ENCODE measurements around the gene GATA2.

Gene GATA2

DNA sequence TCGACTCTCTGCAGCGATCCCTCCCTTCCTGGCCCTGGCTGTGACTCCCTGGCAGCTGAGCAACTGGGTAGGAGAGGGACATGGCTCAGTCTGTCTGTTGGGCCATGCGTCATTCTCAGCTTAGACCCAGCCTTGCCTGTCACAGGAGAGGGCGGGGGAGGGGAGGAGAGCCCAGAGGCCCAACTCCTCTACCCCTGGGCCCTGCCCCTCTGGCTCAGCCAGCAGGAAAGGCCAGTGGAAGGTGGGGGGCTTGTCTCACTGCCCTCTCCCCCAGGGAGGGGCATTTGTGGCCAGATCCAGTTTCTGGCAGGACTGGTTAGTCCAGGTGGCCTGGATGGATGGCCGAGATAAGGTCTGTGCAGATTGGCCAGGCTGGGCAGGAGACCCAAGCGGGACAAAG lies 57.9 kb downstream of the GATA2 start:
- peak overlapping the region; percentile 81 for H2BK15ac ChIP-seq (ENCODE audit: low read length)
- H2BK5ac ChIP-seq (ENCODE audit: low read length): no peak overlapping the region
- H3K23ac ChIP-seq (ENCODE audit: low read depth, low read length, poor library complexity): no peak overlapping the region
- H2AK5ac ChIP-seq (ENCODE audit: low read depth, low read length): peak overlapping the region; percentile 83
- H3K9ac ChIP-seq (ENCODE audit: low read depth, low read length, poor library complexity): no peak overlapping the region
- H2AFZ ChIP-seq (ENCODE audit: low read length): no peak overlapping the region
- H3K4me2 ChIP-seq (ENCODE audit: insufficient read depth, low read length, poor library complexity, severe bottlenecking): no peak overlapping the region
- H3K36me3 ChIP-seq (replicated peaks in 1 of 2; ENCODE audit: control insufficient read depth in 2 of 2, insufficient read depth in 2 of 2, low read length in 2 of 2): no peaks in the 10 kb centered on the region
- H2BK120ac ChIP-seq (ENCODE audit: low read depth, low read length): peak overlapping the region; percentile 27
- no peak overlapping the region for H2BK12ac ChIP-seq (ENCODE audit: low read length)
- H3K4me1 ChIP-seq (ENCODE audit: control insufficient read depth in 2 of 2, insufficient read depth in 1 of 2, low read depth in 1 of 2, low read length in 2 of 2): peaks cover 15 to 17% of the 10 kb centered on the region in 2 donors
- no peaks in the 10 kb centered on the region for H3K9me3 ChIP-seq (replicated peaks in 1 of 2; ENCODE audit: control insufficient read depth in 2 of 2, insufficient read depth in 1 of 2, low read depth in 1 of 2, low read length in 2 of 2)
- no CpG with 5 or more reads among the region's 6 CpGs for WGBS, 2 donors (ENCODE audit: extremely low coverage in 2 of 2, insufficient read length in 2 of 2, insufficient replicate concordance in 1 of 2)
- no peak overlapping the region for H3K4ac ChIP-seq (ENCODE audit: low read length)
- peak overlapping the region; percentile 69 for H3K18ac ChIP-seq (ENCODE audit: low read length)
- peak overlapping the region; percentile 38 for H4K91ac ChIP-seq (ENCODE audit: low read depth, low read length, poor library complexity)
- H3K27ac ChIP-seq (replicated peaks; ENCODE audit: low read length): no peak overlapping the region
- no peaks in the 10 kb centered on the region for H3K79me1 ChIP-seq (ENCODE audit: low read depth, low read length)
- peaks cover 0 to 80% (median 31%) of the 10 kb centered on the region in 3 experiments for H3K27me3 ChIP-seq (ENCODE audit: control insufficient read depth in 3 of 3, insufficient read depth in 3 of 3, low read depth in 1 of 3, low read length in 3 of 3)
- no peak overlapping the region for H3K4me3 ChIP-seq (ENCODE audit: low read length in 2 of 2)
- peak overlapping the region; percentile 12 for H3K14ac ChIP-seq (ENCODE audit: low read length)
- no peak overlapping the region for H4K8ac ChIP-seq (ENCODE audit: low read depth, low read length)
- no peak for DNase-seq (ENCODE audit: low spot score)

DNA sequence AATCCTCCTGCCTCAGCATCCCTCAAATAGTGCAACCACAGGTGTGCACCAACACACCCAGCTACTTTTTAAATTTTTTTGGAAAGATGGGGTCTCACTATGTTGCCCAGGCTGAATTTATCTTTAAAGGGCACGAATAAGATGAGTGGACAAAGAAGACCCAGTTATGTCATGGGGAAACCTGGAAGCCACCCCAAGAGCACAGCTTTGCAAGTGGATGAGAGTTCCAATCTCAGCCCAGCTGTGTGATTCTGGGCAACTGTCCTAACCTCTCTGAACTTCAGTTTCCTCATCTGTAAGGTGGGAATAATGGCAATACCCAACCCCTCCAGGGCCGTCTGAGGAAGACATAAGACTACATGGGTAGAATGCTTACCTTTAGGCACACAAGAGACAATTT lies 58.5 kb downstream of the GATA2 start:
- no peak overlapping the region for H4K91ac ChIP-seq (ENCODE audit: low read depth, low read length, poor library complexity)
- DNase-seq (ENCODE audit: low spot score): no peak

DNA sequence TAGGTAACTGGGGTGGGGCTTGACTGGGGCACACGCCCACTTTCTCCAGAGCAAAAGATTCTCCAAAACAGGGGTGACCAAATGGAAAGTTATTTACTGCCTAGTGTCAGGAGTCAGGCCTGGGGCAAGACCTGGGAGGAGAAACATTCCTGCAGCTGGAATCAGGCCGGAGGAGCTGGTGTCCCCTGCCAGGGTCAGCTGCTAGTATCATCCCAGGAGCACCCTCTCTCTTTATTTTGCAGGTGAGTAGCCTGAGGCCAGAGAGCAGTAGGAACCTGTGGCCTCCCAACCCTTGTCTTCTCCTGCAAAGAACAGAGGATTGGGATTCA lies 59.2 kb downstream of the GATA2 start:
- no peak overlapping the region for H4K91ac ChIP-seq (ENCODE audit: low read depth, low read length, poor library complexity)
- peaks cover 15 to 17% of the 10 kb centered on the region in 2 donors for H3K4me1 ChIP-seq (ENCODE audit: control insufficient read depth in 2 of 2, insufficient read depth in 1 of 2, low read depth in 1 of 2, low read length in 2 of 2)
- H3K36me3 ChIP-seq (replicated peaks in 1 of 2; ENCODE audit: control insufficient read depth in 2 of 2, insufficient read depth in 2 of 2, low read length in 2 of 2): no peaks in the 10 kb centered on the region
- peak overlapping the region; percentile 98 for H3K18ac ChIP-seq (ENCODE audit: low read length)
- no peak overlapping the region for H3K4me3 ChIP-seq (ENCODE audit: low read length in 2 of 2)
- no peak overlapping the region for H2BK12ac ChIP-seq (ENCODE audit: low read length)
- WGBS, 2 donors (ENCODE audit: extremely low coverage in 2 of 2, insufficient read length in 2 of 2, insufficient replicate concordance in 1 of 2): no CpG with 5 or more reads among the region's 2 CpGs
- H3K79me1 ChIP-seq (ENCODE audit: low read depth, low read length): no peaks in the 10 kb centered on the region
- H2BK120ac ChIP-seq (ENCODE audit: low read depth, low read length): no peak overlapping the region
- H2BK15ac ChIP-seq (ENCODE audit: low read length): no peak overlapping the region
- H2BK5ac ChIP-seq (ENCODE audit: low read length): no peak overlapping the region
- H2AFZ ChIP-seq (ENCODE audit: low read length): no peak overlapping the region
- no peak overlapping the region for H3K14ac ChIP-seq (ENCODE audit: low read length)
- no peak overlapping the region for H3K27ac ChIP-seq (replicated peaks; ENCODE audit: low read length)
- H3K9ac ChIP-seq (ENCODE audit: low read depth, low read length, poor library complexity): peak overlapping the region; percentile 63
- peaks cover 0 to 84% (median 41%) of the 10 kb centered on the region in 3 experiments for H3K27me3 ChIP-seq (ENCODE audit: control insufficient read depth in 3 of 3, insufficient read depth in 3 of 3, low read depth in 1 of 3, low read length in 3 of 3)
- peak overlapping the region; percentile 80 for H3K23ac ChIP-seq (ENCODE audit: low read depth, low read length, poor library complexity)
- H3K4me2 ChIP-seq (ENCODE audit: insufficient read depth, low read length, poor library complexity, severe bottlenecking): no peak overlapping the region
- H3K4ac ChIP-seq (ENCODE audit: low read length): no peak overlapping the region
- peak overlapping the region; percentile 99 for H2AK5ac ChIP-seq (ENCODE audit: low read depth, low read length)
- DNase-seq (ENCODE audit: low spot score): no peak
- no peak overlapping the region for H4K8ac ChIP-seq (ENCODE audit: low read depth, low read length)
- H3K9me3 ChIP-seq (replicated peaks in 1 of 2; ENCODE audit: control insufficient read depth in 2 of 2, insufficient read depth in 1 of 2, low read depth in 1 of 2, low read length in 2 of 2): no peaks in the 10 kb centered on the region

More for the DNA sequence above, 58.5 kb downstream of the GATA2 start:
- H3K4me3 ChIP-seq (ENCODE audit: low read length in 2 of 2): no peak overlapping the region
- H2AFZ ChIP-seq (ENCODE audit: low read length): no peak overlapping the region
- no peak overlapping the region for H3K4me2 ChIP-seq (ENCODE audit: insufficient read depth, low read length, poor library complexity, severe bottlenecking)
- no peak overlapping the region for H3K9ac ChIP-seq (ENCODE audit: low read depth, low read length, poor library complexity)
- H3K36me3 ChIP-seq (replicated peaks in 1 of 2; ENCODE audit: control insufficient read depth in 2 of 2, insufficient read depth in 2 of 2, low read length in 2 of 2): no peaks in the 10 kb centered on the region
- H3K23ac ChIP-seq (ENCODE audit: low read depth, low read length, poor library complexity): no peak overlapping the region
- H3K4me1 ChIP-seq (ENCODE audit: control insufficient read depth in 2 of 2, insufficient read depth in 1 of 2, low read depth in 1 of 2, low read length in 2 of 2): peaks cover 15 to 17% of the 10 kb centered on the region in 2 donors
- peaks cover 0 to 80% (median 36%) of the 10 kb centered on the region in 3 experiments for H3K27me3 ChIP-seq (ENCODE audit: control insufficient read depth in 3 of 3, insufficient read depth in 3 of 3, low read depth in 1 of 3, low read length in 3 of 3)
- H3K18ac ChIP-seq (ENCODE audit: low read length): no peak overlapping the region
- H2BK15ac ChIP-seq (ENCODE audit: low read length): no peak overlapping the region
- H2BK12ac ChIP-seq (ENCODE audit: low read length): no peak overlapping the region
- H3K9me3 ChIP-seq (replicated peaks in 1 of 2; ENCODE audit: control insufficient read depth in 2 of 2, insufficient read depth in 1 of 2, low read depth in 1 of 2, low read length in 2 of 2): no peaks in the 10 kb centered on the region
- no peaks in the 10 kb centered on the region for H3K79me1 ChIP-seq (ENCODE audit: low read depth, low read length)
- H3K27ac ChIP-seq (replicated peaks; ENCODE audit: low read length): no peak overlapping the region
- no CpG with 5 or more reads among the region's 2 CpGs for WGBS, 2 donors (ENCODE audit: extremely low coverage in 2 of 2, insufficient read length in 2 of 2, insufficient replicate concordance in 1 of 2)
- H2BK120ac ChIP-seq (ENCODE audit: low read depth, low read length): no peak overlapping the region
- no peak overlapping the region for H3K14ac ChIP-seq (ENCODE audit: low read length)
- no peak overlapping the region for H3K4ac ChIP-seq (ENCODE audit: low read length)
- H2AK5ac ChIP-seq (ENCODE audit: low read depth, low read length): no peak overlapping the region
- H4K8ac ChIP-seq (ENCODE audit: low read depth, low read length): no peak overlapping the region
- H2BK5ac ChIP-seq (ENCODE audit: low read length): no peak overlapping the region

DNA sequence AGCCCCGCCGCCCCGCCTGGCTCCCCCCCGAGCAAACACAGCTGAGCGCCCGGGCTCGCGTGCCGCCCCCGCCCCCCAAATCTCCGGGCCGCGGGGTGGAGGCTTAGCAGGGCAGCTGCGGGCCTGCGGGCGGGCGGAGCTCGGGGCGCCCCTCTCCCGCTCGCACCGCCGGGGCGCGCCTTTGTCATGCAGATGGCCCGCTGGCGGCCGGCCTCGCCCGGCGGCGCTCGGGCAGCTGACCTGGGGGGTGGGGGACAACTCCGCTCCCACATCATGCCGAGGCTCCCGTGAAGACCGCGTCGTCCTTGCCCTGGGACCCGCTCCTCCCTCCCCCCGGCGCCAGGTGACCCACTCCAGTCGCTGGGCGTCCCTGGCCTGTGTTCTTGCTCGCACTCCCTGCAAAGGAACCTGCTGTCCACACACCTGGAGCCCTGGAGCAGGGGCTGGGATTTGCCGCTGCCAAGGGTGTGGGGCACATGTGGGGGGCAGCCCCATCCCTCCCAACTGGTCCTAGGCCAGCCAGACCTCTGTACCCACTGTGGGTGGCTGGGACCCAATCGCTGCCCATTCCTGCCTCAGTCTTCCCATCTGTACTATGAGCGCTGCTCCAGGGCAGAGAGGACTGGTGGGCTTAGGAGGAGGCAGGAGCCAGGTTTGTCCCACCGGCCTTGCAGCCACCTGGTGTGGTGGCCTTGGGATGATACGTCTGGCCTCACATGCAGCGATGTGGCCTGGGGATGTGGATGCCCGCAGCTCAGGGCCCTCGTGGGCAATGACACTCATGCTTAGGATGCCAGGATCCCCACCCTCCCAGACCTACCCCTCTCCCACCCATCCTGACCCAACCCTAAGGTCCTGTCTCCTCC lies 59.8 kb downstream of the GATA2 start:
- peak overlapping the region; percentile 21 to 74 for H3K4me3 ChIP-seq (ENCODE audit: low read length in 2 of 2)

More for the DNA sequence above, 59.8 kb downstream of the GATA2 start:
- H2AK5ac ChIP-seq (ENCODE audit: low read depth, low read length): peak overlapping the region; percentile 99
- peak overlapping the region; percentile 79 for H3K4me2 ChIP-seq (ENCODE audit: insufficient read depth, low read length, poor library complexity, severe bottlenecking)
- peak overlapping the region; percentile 98 for H3K18ac ChIP-seq (ENCODE audit: low read length)
- H2BK12ac ChIP-seq (ENCODE audit: low read length): peak overlapping the region; percentile 99
- peak overlapping the region; percentile 85 for H2AFZ ChIP-seq (ENCODE audit: low read length)
- H4K91ac ChIP-seq (ENCODE audit: low read depth, low read length, poor library complexity): peak overlapping the region; percentile 79
- peak overlapping the region; percentile 97 for H2BK15ac ChIP-seq (ENCODE audit: low read length)
- H3K27ac ChIP-seq (replicated peaks; ENCODE audit: low read length): no peak overlapping the region
- peaks cover 0 to 86% (median 46%) of the 10 kb centered on the region in 3 experiments for H3K27me3 ChIP-seq (ENCODE audit: control insufficient read depth in 3 of 3, insufficient read depth in 3 of 3, low read depth in 1 of 3, low read length in 3 of 3)
- peak overlapping the region; percentile 63 for H3K9ac ChIP-seq (ENCODE audit: low read depth, low read length, poor library complexity)
- H2BK5ac ChIP-seq (ENCODE audit: low read length): no peak overlapping the region
- peak; percentile 56 for DNase-seq (ENCODE audit: low spot score)
- H3K23ac ChIP-seq (ENCODE audit: low read depth, low read length, poor library complexity): peak overlapping the region; percentile 80
- H4K8ac ChIP-seq (ENCODE audit: low read depth, low read length): peak overlapping the region; percentile 66
- H3K9me3 ChIP-seq (replicated peaks in 1 of 2; ENCODE audit: control insufficient read depth in 2 of 2, insufficient read depth in 1 of 2, low read depth in 1 of 2, low read length in 2 of 2): no peaks in the 10 kb centered on the region
- no peaks in the 10 kb centered on the region for H3K79me1 ChIP-seq (ENCODE audit: low read depth, low read length)
- H2BK120ac ChIP-seq (ENCODE audit: low read depth, low read length): peak overlapping the region; percentile 78
- H3K4me1 ChIP-seq (ENCODE audit: control insufficient read depth in 2 of 2, insufficient read depth in 1 of 2, low read depth in 1 of 2, low read length in 2 of 2): peaks cover 16 to 17% of the 10 kb centered on the region in 2 donors
- H3K36me3 ChIP-seq (replicated peaks in 1 of 2; ENCODE audit: control insufficient read depth in 2 of 2, insufficient read depth in 2 of 2, low read length in 2 of 2): no peaks in the 10 kb centered on the region
- H3K4ac ChIP-seq (ENCODE audit: low read length): peak overlapping the region; percentile 53
- H3K14ac ChIP-seq (ENCODE audit: low read length): peak overlapping the region; percentile 71
- WGBS, 2 donors (ENCODE audit: extremely low coverage in 2 of 2, insufficient read length in 2 of 2, insufficient replicate concordance in 1 of 2): no CpG with 5 or more reads among the region's 53 CpGs
